D721Med (cell line): Measurements from ENCODE around the gene ADAMTS6.

Experiments used
- DNase-seq: peaks from one replicate; pipeline ENCODE4 v3.0.0; 2011; ENCODE audit warnings: low spot score; ENCODE audit not compliant: insufficient read length
- FAIRE-seq: peaks from 2 replicates; lab custom pipeline; 2011; peaks lifted over from hg19 to GRCh38; lab: Jason Lieb, UNC
- CTCF ChIP-seq: IDR thresholded peaks from 2 replicates; pipeline ENCODE4 v1.5.1; 2012; ENCODE audit warnings: mild to moderate bottlenecking, control low read depth; ENCODE audit not compliant: insufficient read depth; ENCODE audit errors: missing control alignments

ADAMTS6 gene

GRCh38 chr5:65213921-65214525 is 267.7 kb downstream of the ADAMTS6 start:
- DNase-seq (no peak), FAIRE-seq (no peak)
- peak; percentile 30 for TF ChIP-seq CTCF

- DNase-seq: no peak
- no peak for FAIRE-seq
- TF ChIP-seq CTCF: no peak
Measured at GRCh38 chr5:65209341-65209740, 272.4 kb downstream of the ADAMTS6 start.

- no peak for FAIRE-seq
- no peak for TF ChIP-seq CTCF
- DNase-seq: no peak
Measured at GRCh38 chr5:65204966-65205365, 276.8 kb downstream of the ADAMTS6 start.

GRCh38 chr5:65203746-65204145 is 278.0 kb downstream of the ADAMTS6 start:
- FAIRE-seq (no peak), DNase-seq (no peak)

GRCh38 chr5:65199993-65200675 is 281.6 kb downstream of the ADAMTS6 start:
- DNase-seq (no peak), FAIRE-seq (no peak)
- no peak for TF ChIP-seq CTCF

More at GRCh38 chr5:65203746-65204145, 278.0 kb downstream of the ADAMTS6 start:
- no peak for TF ChIP-seq CTCF

GRCh38 chr5:65198456-65199120 is 283.1 kb downstream of the ADAMTS6 start:
- DNase-seq (no peak), FAIRE-seq (no peak)
- TF ChIP-seq CTCF: no peak
